Natural killer cell (primary cell): ENCODE measurements around the gene DGKB. TPM values are rescaled to one million over a fixed set of nuclear protein-coding genes. Genes with fewer than 3 reads are reported as not detected.

Experiments
- ATAC-seq, 3 donors: fragments of 150-1000 bp in 2 of 3; fragments of 200-7000 bp in 1 of 3; cut with Tn5 transposase; 1 replicate in 1 of 3; 2 replicates in 2 of 3; pipeline ENCODE4 v1.10.0; 2021; ENCODE audit warnings: mild to moderate bottlenecking in 2 of 3, moderate library complexity in 2 of 3
- DNase-seq, 2 donors: peaks; one replicate each; pipeline versions ENCODE4 v3.0.0 to v3.0.0-alpha.2; 2013 to 2021; ENCODE audit warnings: mixed read lengths in 1 of 2
- H3K27ac ChIP-seq: one replicate; pipeline ENCODE4 v1.5.1; 2013; ENCODE audit warnings: mild to moderate bottlenecking, low read length
- H3K27me3 ChIP-seq: one replicate; pipeline ENCODE4 v1.6.1; 2013; ENCODE audit warnings: low read length; ENCODE audit not compliant: control insufficient read depth, insufficient read depth
- H3K36me3 ChIP-seq: one replicate; pipeline ENCODE4 v1.6.1; 2013; ENCODE audit warnings: low read length; ENCODE audit not compliant: control insufficient read depth, insufficient read depth
- H3K4me1 ChIP-seq: one replicate; pipeline ENCODE4 v1.6.1; 2013; ENCODE audit warnings: low read length; ENCODE audit not compliant: control insufficient read depth, insufficient read depth
- H3K4me3 ChIP-seq: one replicate; pipeline ENCODE4 v1.5.1; 2013; ENCODE audit warnings: low read length
- H3K9me3 ChIP-seq: one replicate; pipeline ENCODE4 v1.6.1; 2013; ENCODE audit warnings: low read length; ENCODE audit not compliant: control insufficient read depth, insufficient read depth
- H3K27ac Mint-ChIP-seq, 2 donors: one replicate each; pipeline ENCODE4 v1.8.0; 2022; ENCODE audit warnings: mild to moderate bottlenecking in 2 of 2, mixed read lengths in 2 of 2, moderate library complexity in 1 of 2
- H3K27me3 Mint-ChIP-seq, 2 donors: one replicate each; pipeline ENCODE4 v1.8.0; 2022; ENCODE audit warnings: low read depth in 2 of 2, mixed read lengths in 2 of 2
- H3K36me3 Mint-ChIP-seq: one replicate; pipeline ENCODE4 v1.8.0; 2022; ENCODE audit warnings: mixed read lengths
- H3K4me1 Mint-ChIP-seq, 2 donors: one replicate each; pipeline ENCODE4 v1.8.0; 2022; ENCODE audit warnings: mixed read lengths in 2 of 2
- H3K4me3 Mint-ChIP-seq: one replicate; pipeline ENCODE4 v1.8.0; 2022; ENCODE audit warnings: mild to moderate bottlenecking, moderate library complexity, mixed read lengths
- H3K9me3 Mint-ChIP-seq, 2 donors: one replicate each; pipeline ENCODE4 v1.8.0; 2022; ENCODE audit warnings: mixed read lengths in 2 of 2
- WGBS: methylation state at CpG from one replicate; pipeline ENCODE4 v1.1.7; 2013; ENCODE audit warnings: missing lambda C conversion rate; ENCODE audit not compliant: insufficient coverage; 5-methylcytosine and 5-hydroxymethylcytosine counted together
- intact Hi-C: fragments of 100-400 bp; cut with micrococcal nuclease; formaldehyde crosslinking; loops from one replicate; pipeline ENCODE4 v1.14.2; 2022
- total RNA-seq, 4 donors: library from RNA; stranded (reverse); fragments of 120-200 nt in 1 of 4; gene quantifications; one replicate each; pipeline versions ENCODE4 v1.2.3 to v1.2.4, GENCODE V29; 2013 to 2022
- TF ChIP-seq, protein P1 (sequence below): fragments of 200-600 bp; IDR thresholded peaks from one replicate; pipeline ENCODE4 v1.8.0; 2022; ENCODE audit warnings: antibody characterized with exemption

DGKB gene
- total RNA-seq, 3 donors from 2014 or later (not counting 1 experiment from before 2014, with no cell fraction given), result not detected

GRCh38 chr7:14156436-14156835 is 746.1 kb downstream of the DGKB start:
- peaks cover 14 to 17% of the 10 kb centered on the region in 2 donors for H3K9me3 Mint-ChIP-seq
- TF ChIP-seq, protein P1, sequence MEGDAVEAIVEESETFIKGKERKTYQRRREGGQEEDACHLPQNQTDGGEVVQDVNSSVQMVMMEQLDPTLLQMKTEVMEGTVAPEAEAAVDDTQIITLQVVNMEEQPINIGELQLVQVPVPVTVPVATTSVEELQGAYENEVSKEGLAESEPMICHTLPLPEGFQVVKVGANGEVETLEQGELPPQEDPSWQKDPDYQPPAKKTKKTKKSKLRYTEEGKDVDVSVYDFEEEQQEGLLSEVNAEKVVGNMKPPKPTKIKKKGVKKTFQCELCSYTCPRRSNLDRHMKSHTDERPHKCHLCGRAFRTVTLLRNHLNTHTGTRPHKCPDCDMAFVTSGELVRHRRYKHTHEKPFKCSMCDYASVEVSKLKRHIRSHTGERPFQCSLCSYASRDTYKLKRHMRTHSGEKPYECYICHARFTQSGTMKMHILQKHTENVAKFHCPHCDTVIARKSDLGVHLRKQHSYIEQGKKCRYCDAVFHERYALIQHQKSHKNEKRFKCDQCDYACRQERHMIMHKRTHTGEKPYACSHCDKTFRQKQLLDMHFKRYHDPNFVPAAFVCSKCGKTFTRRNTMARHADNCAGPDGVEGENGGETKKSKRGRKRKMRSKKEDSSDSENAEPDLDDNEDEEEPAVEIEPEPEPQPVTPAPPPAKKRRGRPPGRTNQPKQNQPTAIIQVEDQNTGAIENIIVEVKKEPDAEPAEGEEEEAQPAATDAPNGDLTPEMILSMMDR, result no peak
- WGBS, result no CpG with 5 or more reads among the region's 1 CpG

GRCh38 chr7:14148974-14149373 is 753.6 kb downstream of the DGKB start:
- Mint-ChIP-seq H3K27ac (no peak overlapping the region), H3K4me1 (no peaks in the 10 kb centered on the region), H3K36me3 (no peaks in the 10 kb centered on the region), H3K9me3 (peaks cover 6 to 10% of the 10 kb centered on the region in 2 donors), H3K27me3 (no peaks in the 10 kb centered on the region), H3K4me3 (no peak overlapping the region)
- no peak for ATAC-seq
- H3K27ac ChIP-seq, result no peak overlapping the region
- no peak for DNase-seq
- no peak overlapping the region for H3K4me3 ChIP-seq
- intact Hi-C loops, result no loop called here
- H3K27me3 ChIP-seq, result no peaks in the 10 kb centered on the region
- TF ChIP-seq, protein P1, result no peak
- H3K4me1 ChIP-seq, result no peaks in the 10 kb centered on the region
- no peaks in the 10 kb centered on the region for H3K9me3 ChIP-seq
- no peaks in the 10 kb centered on the region for H3K36me3 ChIP-seq
- WGBS, result 91% methylated on average over 4 of the region's 5 CpGs

More at GRCh38 chr7:14156436-14156835, 746.1 kb downstream of the DGKB start:
- no peak overlapping the region for H3K4me3 Mint-ChIP-seq
- no peaks in the 10 kb centered on the region for H3K27me3 Mint-ChIP-seq
- ATAC-seq (no peak), DNase-seq (no peak)
- H3K4me1 Mint-ChIP-seq, result no peaks in the 10 kb centered on the region
- H3K27ac Mint-ChIP-seq, result no peak overlapping the region
- intact Hi-C loops, result no loop called here
- Histone ChIP-seq H3K27me3 (no peaks in the 10 kb centered on the region), H3K4me1 (no peaks in the 10 kb centered on the region), H3K36me3 (no peaks in the 10 kb centered on the region), H3K27ac (no peak overlapping the region), H3K9me3 (peaks cover 2% of the 10 kb centered on the region), H3K4me3 (no peak overlapping the region)
- no peaks in the 10 kb centered on the region for H3K36me3 Mint-ChIP-seq

GRCh38 chr7:14147532-14147931 is 755.0 kb downstream of the DGKB start:
- Mint-ChIP-seq H3K4me1 (no peaks in the 10 kb centered on the region), H3K4me3 (no peak overlapping the region), H3K27ac (no peak overlapping the region), H3K9me3 (peaks cover 6 to 8% of the 10 kb centered on the region in 2 donors), H3K27me3 (no peaks in the 10 kb centered on the region), H3K36me3 (no peaks in the 10 kb centered on the region)
- 67% methylated on average over 2 of the region's 2 CpGs for WGBS
- DNase-seq, result no peak
- TF ChIP-seq, protein P1, result no peak
- Histone ChIP-seq H3K4me1 (no peaks in the 10 kb centered on the region), H3K27me3 (no peaks in the 10 kb centered on the region), H3K36me3 (no peaks in the 10 kb centered on the region), H3K4me3 (no peak overlapping the region), H3K27ac (no peak overlapping the region), H3K9me3 (no peaks in the 10 kb centered on the region)
- intact Hi-C loops, result no loop called here
- no peak for ATAC-seq

GRCh38 chr7:14144538-14144937 is 758.0 kb downstream of the DGKB start:
- intact Hi-C loops, result no loop called here

More at GRCh38 chr7:14144538-14144937, 758.0 kb downstream of the DGKB start:
- Mint-ChIP-seq H3K4me1 (no peaks in the 10 kb centered on the region), H3K27me3 (no peaks in the 10 kb centered on the region), H3K4me3 (no peak overlapping the region), H3K9me3 (peaks cover 6 to 12% of the 10 kb centered on the region in 2 donors), H3K36me3 (no peaks in the 10 kb centered on the region), H3K27ac (no peak overlapping the region)
- no peak for ATAC-seq
- Histone ChIP-seq H3K4me1 (no peaks in the 10 kb centered on the region), H3K4me3 (no peak overlapping the region), H3K9me3 (no peaks in the 10 kb centered on the region), H3K27me3 (no peaks in the 10 kb centered on the region), H3K36me3 (no peaks in the 10 kb centered on the region), H3K27ac (no peak overlapping the region)
- 100% methylated on average over 1 of the region's 2 CpGs for WGBS
- DNase-seq, result no peak
- TF ChIP-seq, protein P1, result no peak
